GM21447 (cell line): ENCODE measurements around the gene RCN1.
"Not testable (repeated sequence)": the region's sequence is repeated elsewhere in the genome, so short reads cannot be mapped to it uniquely, and the experiment has no call there.

ENCODE experiments used
- ATAC-seq: cut with Tn5 transposase; IDR thresholded peaks from one replicate; pipeline ENCODE4 v1.9.1; 2021; ENCODE audit not compliant: unreplicated experiment

The RCN1 gene

DNA sequence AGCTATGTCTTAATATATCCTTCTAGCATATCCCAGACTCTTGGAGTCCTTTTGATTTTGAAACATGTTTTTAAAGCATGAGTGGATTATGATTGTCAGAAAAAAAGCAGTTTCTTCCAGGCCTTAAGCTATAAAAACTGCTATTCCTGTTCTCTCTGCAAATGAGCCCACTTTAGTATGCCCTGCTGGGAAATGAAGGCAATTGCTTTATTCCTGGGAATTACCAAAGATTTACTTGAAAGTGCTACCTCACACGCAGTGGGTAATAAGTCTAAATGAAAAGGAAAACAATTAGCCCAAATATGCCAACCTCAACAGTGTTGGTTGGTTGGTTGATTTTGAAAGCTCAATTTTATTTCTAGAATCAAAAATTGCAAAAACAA lies 17.2 kb upstream of the RCN1 start:
- no peak for ATAC-seq

GRCh38 chr11:32079553-32079952 lies 11.3 kb upstream of the RCN1 start:
- no peak for ATAC-seq

- no peak for ATAC-seq
Measured at GRCh38 chr11:32080361-32080980, 10.4 kb upstream of the RCN1 start.

DNA sequence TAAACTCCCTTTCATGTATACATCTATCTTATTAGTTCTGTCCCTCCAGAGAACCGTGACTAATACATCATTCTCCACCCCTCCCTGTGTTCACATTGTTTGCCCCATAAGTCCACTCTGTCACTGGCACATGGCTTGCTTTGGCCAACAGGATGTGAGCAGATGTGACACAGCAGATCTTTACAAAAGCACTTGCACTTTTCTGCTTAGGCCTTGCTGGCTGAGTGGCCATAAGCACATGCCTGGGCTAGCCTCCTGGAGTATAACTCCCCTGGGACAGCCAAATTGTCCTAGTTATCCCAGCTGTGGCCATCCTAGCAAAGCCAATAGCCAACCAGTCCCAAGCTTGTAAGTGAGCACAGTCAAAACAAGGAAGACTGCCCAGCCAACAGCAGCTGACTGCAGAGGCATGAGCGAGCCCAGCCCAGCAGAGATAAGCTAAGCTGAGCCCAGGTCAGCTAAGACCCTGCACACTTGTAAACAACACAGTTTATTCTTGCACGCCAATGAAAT lies 9.7 kb upstream of the RCN1 start:
- ATAC-seq, result no peak

- ATAC-seq, result no peak
Measured at GRCh38 chr11:32081901-32082300, 9.0 kb upstream of the RCN1 start.

DNA sequence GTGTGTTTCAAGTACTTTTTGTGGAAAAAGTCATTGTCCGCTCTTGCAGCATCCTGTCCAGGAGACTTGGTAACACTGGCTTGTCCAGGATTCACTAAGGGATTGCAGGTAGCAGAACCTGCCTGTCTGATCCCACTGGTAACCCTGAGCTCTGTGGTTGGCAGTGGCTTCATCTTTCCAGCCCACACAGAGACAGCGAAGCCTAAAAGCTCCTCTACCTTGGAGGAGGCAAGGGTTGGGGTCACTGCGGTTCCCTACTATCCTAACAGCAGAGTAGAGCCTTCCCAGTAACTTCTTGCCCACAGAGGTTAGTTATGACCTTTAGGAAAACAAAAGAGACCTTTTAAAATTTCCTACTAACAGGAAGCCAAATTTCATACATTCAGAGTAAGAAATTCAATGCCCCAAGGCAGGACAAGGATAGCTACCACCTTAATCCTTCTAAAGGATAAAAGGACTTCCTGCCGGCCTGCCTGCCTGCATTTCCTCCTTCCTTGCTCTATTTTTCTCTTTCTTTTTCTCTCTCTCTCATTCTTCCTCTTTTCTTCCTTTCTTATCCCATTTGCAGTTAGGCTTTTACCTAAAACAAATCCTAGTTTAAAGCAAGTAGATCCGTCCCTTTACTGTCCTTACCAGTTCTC lies 8.4 kb upstream of the RCN1 start:
- ATAC-seq, result no peak

DNA sequence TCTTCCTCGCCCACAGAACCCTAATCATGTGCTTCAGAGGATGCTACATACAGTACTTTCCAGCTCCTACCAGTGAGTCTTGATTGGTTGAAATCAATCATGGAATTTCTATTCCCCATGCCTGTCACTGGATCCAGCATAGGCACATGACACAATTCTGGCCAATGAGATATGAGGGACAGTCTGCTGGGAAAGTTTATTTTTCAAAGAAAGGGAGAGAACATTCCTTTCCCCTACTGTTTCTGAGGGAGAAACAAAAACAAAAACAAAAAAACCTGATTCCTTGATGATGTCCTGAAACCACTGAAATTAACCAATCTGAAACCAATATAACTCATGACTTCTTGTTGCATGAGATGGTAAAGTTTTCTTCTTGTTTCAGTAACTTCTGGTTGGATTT lies 3.3 kb upstream of the RCN1 start:
- ATAC-seq, result no peak

DNA sequence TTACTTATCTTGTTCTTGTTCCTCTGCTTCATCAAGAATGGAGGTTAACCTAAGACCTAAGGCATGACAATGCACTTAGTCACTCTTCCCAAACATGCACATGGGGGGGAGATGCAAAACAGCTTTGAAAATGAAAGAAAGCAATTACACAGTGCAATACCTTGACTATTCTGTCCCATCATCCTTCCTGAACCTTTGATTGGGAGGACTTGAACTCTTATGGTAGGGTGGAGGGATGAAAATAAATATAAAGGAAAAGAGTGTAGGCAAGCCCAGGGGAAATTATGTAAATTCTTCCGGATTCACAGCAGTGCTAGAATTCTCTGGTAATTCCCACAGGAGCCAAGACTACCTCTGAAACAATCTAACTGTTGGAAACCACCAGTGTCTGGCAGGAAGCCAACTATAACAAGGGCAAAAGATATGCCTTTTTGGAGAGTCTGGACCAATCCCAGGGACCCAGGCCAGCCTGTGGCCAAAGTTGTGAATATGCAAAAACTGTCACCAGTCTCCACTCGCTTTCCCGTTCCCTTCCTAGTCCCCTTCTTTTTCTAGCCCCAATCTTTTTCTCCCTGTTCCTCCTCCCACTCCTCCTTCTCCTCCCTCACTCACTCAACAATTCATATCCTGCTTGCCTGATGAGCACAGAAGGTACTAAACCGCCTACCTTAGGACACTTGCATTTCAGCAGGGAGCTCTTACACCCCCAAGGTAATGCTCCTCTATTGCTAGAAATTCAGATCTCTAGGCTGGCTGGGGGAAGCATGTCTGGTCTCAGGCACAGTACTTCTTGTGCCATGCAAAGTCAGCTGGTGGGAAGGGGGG lies 2.5 kb upstream of the RCN1 start:
- peak; percentile 36 for ATAC-seq

GRCh38 chr11:32092581-32093170 lies 1.8 kb downstream of the RCN1 start:
- ATAC-seq, result no peak

- ATAC-seq, result no peak
Measured at GRCh38 chr11:32094923-32095322, 4.0 kb downstream of the RCN1 start.

DNA sequence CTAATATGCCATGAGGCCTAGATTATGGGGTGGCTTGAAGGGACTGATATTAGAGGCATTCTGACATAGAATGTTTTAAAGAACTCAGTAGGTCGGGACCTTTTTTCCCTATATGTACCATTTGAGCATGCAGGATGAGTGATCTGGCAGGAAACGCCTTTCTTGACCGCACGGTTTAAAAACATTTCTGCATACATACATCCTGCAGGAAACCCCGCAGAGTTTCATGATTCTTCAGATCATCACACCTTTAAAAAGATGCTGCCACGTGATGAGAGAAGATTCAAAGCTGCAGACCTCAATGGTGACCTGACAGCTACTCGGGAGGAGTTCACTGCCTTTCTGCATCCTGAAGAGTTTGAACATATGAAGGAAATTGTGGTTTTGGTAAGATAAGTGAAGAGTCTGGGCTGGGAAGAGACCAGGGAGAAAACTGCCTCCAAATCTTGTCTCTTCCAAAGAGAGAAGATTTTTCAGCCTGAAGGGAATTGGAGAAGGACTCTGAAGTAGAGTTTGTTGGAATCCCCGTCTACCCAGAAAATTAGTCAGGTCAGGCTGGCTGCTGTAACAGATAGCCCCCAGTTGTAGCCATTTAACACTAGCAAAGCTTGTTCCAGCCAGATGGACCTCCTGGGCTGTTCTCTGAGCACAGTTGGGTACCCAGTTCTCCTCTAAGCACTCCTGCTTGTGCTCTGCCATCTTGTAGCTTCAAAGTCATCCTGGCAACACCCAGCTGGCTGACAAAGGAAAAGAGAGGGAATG lies 7.4 kb downstream of the RCN1 start:
- no peak for ATAC-seq

DNA sequence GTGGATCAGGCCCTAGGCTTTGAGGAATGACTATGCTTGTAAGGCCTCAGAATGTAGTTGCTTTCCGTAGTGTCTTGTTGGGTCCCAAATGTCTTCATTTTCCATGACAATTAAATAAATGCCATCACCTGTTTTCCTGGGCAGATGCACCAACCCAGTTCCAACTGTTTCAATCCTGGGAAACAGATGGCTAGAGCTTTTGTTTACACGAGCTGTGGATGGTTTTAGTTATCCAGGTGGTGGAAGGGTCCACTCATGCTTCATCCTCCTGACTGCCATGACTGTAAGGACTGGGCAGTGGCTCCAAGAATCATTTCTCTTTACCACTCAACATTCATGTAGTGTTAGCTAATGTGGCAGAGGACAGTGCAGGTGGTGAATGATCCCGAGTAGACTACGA lies 8.6 kb downstream of the RCN1 start:
- no peak for ATAC-seq

DNA sequence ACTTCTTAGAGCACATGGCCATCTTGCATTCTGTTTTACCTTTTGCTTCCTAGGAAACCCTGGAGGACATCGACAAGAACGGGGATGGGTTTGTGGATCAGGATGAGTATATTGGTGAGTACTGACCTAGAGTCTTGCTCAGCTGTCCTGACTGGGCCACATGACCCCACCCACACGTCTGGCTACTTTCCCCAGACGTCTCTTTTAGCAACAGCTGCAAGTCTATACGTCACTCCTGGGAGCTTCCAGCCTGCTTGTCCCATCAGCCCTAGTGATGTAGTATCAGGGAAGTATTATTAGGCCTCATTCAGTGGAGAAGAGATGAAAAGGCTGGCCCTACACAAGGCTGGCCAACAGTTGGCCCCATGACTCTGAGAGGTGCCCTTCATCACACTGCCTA lies 9.6 kb downstream of the RCN1 start:
- no peak for ATAC-seq

GRCh38 chr11:32101791-32102190 lies 10.9 kb downstream of the RCN1 start:
- ATAC-seq, result no peak

- not testable (repeated sequence) for ATAC-seq
Measured at GRCh38 chr11:32103121-32103719, 12.3 kb downstream of the RCN1 start.

DNA sequence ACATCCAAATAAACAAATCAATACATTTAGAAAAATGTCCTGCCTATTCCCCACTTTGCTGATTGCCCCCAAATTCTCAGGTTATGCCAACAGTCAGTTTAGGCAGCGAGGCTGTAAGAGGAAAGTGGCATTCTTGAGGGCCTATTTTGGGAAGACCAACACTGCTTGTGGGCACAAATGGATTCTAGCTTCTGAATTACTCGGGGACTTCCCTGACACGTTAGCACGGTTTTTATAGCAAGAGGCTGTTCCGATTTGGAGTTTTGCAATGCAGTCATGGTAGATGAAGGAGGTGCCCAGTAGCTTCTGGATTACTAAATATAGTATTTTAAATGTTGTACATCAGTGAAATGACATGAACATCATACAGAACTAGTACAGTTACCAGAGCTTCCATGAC lies 13.1 kb downstream of the RCN1 start:
- ATAC-seq, result no peak

- peak; percentile 78 for ATAC-seq
Measured at GRCh38 chr11:32105871-32106560, 15.1 kb downstream of the RCN1 start.

GRCh38 chr11:32107647-32108046 lies 16.8 kb downstream of the RCN1 start:
- no peak for ATAC-seq

- no peak for ATAC-seq
Measured at GRCh38 chr11:32108576-32108975, 17.7 kb downstream of the RCN1 start.

GRCh38 chr11:32109138-32109537 lies 18.3 kb downstream of the RCN1 start:
- ATAC-seq, result no peak
